Measurements from ENCODE around the gene RBM28.

RBM28 gene

DNA sequence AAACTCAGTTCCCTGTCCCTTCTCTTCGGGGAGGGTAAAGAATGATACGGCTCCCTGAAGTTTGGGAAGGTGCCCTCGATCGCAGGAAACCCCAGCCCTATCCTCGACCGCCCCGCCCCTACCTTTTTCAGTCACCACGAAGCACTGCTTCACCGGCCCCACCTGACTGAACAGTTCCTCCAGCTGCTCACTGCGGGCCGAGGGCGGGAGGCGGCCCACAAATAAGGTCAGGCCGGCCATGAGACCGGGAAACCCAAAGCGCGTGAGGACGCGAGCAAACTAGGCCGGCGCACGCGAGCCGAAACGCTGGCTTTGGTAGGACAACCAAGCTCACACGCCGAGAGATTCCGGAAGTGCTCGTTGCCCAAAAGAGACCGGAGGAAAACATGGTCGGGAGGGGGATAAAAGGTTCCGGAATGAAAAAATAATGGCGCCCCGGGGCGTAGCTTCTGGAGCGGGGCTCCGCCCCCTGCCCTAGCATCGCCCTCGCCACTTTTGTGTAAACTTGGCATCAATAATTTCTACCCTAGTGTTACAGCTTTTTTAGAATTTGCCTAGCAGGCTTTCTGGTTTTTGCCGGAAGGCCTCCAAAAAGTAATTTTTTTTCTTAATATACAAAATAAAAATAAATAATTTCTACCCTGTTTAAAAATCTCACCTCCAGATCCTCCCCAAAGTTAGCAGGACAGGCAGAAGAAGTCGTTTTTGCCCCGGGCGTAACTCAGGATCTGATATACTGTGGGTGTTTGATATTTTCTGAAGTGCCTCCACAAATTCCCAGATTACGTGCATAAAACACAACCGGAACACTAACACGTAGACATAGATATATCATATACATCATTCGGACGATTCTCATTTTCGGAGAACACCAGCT is at the start of gene RBM28:
Gene RBM28 (minus strand): TSS at position 355 of the 877 bp plus-strand sequence. CDS start 115 bp downstream, at position 240.
- DNase-seq, result peak; percentile 82

GRCh38 chr7:128392446-128393327 is 49.0 kb upstream of the RBM28 start:
- no peak for DNase-seq

GRCh38 chr7:128391805-128392204 is 48.1 kb upstream of the RBM28 start:
- DNase-seq, result no peak

DNA sequence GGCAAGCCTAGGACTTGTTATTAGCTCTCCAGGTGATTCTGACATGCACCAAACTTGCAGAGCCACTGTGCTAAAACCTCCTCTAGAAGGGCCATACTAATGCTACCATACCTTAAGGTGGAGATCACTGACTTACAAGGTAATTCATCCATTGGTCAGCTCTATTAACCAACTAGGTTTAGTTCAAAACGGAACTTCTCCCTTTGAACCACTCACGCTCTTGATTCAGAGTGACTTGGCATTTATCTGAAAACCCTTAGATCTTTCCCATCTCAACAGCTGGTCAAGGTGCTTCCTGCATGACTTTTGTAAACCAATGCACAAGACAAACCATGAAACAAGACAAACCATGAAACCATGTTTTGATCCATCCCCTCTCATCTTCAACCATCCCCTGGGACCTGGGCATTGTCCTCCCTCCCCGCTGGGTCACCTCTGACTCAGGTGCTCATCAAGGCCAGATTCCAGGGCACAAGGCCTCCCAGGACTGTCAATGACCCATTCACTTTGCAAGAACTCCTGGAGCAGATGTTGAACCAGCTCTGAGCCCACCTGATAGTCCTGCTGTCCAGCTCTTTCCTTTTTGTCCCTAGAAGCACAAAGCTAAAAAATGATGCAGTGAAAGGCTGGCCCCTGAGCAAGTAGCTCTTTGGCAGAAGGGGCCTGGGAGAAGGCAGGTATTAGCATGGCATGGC is 47.3 kb upstream of the RBM28 start:
- DNase-seq, result no peak

- no peak for DNase-seq
Observed at GRCh38 chr7:128389618-128390329, 46.1 kb upstream of the RBM28 start.

DNA sequence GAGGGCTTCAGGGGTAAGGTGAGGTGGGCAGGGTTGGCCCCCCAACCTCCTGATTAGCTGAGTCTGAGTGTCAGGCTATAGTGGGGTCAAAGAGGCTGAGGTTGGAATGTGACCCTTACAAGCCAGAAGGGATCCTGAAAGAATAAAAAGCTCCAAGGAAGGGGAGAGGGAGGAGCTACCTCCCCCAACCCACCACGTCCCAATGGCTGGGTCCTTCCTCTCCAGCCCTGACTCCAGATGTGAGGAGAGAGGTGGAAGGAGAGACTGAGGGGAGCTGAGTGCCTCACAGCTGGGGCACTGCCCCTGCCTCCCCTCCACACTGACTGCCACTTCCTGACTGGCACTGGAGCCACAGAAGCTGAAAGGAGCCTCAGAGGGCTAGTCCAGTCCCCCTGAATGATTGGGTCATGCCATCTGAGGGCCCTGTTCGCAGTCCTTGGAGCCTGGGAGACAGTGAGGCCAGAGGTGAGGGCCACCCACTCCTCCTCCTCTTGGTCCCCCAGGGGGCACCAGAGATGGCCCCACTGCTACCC is 45.4 kb upstream of the RBM28 start:
- no peak for DNase-seq

DNA sequence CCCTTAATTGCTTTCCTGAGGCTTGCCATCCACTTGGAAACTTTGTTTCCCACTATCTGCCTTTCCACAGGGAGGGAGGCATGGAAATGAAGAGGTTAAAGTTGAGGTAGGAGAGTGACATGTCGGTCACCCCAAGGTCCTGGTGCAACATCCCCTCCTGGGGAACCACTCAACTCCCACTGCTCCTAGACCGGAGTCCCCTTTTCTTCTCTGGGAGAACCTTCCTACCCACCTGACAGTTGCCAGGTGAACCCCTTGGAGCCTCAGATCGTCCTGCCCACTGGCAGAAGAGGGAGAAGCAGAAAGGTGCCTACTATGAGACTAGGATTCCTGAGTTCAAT is 44.4 kb upstream of the RBM28 start:
- DNase-seq, result no peak

- DNase-seq, result peak; percentile 5
Observed at GRCh38 chr7:128387216-128388144, 43.8 kb upstream of the RBM28 start.

DNA sequence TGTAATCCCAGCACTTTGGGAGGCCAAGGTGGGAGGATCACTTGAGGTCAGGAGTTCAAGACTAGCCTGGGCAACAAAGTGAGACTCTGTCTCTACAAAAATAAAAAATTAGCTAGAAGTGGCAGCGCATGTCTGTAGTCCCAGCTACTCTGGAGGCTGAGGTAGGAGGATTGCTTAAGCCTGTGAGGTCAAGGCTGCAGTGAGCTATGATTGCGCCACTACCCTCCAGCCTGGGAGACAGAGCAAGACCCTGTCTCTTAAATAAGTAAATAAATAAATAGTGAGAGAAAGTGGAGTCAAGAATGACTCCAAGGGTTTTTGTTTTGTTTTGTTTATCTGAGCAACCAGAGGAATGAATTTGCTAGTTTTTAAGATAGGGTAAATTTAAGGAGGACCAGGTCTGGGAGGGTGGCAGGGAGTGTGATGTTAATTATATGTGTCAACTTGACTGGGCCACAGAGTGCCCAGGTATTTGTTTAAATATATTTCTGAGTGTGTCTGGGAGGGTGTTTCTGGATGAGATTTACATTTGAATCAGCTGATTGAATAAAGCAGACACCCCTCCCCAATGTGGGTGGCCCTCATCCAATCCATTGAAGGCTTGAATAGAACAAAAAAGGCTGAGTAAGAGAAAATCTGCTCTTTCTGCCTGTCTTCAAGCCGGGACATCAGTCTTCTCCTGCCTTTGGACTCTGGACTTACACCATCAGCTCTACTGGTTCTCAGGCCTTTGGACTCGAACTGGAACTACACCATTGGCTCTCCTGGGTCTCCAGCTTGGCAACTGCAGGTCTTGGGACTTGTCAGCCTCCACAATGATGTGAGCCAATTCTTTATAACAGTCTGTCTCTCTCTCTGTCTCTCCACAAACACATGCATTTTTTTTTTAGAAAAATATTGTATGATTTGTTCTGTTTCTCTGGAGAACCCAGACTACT is 42.5 kb upstream of the RBM28 start:
- DNase-seq, result no peak

DNA sequence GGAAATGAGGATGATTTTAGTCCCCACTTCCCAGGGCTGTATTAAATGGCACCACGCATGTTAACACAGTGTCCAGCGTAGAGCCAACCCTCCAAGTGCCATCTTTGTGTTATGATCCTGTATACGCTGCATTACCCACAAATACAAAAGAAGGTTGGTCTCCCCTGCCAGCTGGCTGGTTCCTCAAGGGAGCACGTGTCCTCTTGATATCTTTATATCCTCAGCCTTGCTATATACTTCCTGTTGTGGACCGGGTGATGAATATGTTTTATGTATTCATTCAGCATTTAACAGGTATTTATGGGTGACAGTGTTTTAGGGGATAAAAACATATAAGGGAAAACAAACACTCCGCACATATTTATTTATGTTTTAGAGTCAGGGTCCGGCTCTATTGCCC is 41.0 kb upstream of the RBM28 start:
- DNase-seq, result peak; percentile 3

DNA sequence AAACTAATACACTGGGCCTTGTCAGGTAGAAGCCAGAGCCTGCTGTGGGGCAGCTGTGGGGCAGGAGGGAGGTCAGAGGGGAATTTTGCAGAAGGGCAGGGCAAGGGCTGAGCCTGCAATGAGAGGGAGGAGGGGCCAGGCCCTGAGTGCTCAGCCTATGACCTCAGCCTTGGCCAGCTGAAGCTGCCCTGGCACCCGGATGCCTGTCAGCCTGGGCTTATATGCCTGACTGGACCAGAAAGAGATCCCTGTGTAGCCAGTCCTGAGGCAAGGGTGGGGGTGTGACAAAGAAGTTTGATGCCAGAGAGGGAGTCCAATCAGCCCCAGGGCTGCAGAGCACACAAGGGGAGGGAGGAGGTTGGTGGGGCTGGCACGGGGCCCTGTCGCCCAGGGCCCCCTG is 40.1 kb upstream of the RBM28 start:
- DNase-seq, result no peak

- DNase-seq, result no peak
Observed at GRCh38 chr7:128381161-128381821, 37.6 kb upstream of the RBM28 start.

- no peak for DNase-seq
Observed at GRCh38 chr7:128380483-128381106, 36.9 kb upstream of the RBM28 start.

DNA sequence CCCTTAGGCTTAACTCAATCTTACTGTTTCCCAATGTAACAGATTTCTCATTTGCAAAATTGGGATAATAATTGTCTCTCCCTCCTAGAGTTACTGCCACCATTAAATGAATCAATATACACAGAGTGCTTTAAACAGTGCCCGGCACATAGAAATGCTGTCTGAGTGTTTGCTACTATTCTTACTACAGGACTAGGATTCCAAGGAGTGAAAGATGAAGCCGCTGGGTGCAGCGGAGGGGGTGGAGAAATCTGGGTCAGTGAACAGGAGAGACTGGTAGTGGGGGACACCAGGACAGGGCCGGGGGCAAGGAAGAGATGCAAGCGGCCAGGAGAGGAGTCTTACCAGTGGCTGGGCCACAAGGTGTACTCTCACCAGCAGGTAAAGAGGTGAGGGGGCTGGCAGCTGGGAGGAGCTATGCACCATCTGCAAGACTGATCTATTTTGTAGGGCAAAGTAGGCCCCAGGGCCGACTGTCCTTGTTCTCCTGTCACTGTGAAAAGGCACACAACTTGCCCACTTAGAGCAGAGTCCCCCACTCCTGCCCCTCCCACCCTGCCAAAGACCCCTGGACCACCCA is 36.3 kb upstream of the RBM28 start:
- no peak for DNase-seq

DNA sequence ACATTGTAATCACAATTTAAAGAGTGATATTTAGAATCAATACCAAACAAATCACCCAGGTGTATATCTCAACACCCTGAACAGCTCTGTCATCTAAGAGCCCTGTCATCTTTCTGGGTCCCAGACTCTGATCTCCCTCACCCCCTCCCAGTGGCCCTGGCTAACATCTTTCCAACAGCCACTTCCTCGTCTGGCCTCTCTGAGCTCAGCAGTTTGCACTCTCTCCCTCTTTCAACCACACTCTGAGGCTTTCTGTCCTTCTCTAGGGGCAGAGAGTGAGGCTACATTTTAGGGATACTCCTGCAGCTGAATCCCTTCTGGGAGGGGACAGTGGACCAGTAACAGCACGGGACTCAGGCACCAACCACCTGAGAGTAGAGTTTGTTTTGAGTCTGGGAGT is 34.9 kb upstream of the RBM28 start:
- DNase-seq, result no peak

DNA sequence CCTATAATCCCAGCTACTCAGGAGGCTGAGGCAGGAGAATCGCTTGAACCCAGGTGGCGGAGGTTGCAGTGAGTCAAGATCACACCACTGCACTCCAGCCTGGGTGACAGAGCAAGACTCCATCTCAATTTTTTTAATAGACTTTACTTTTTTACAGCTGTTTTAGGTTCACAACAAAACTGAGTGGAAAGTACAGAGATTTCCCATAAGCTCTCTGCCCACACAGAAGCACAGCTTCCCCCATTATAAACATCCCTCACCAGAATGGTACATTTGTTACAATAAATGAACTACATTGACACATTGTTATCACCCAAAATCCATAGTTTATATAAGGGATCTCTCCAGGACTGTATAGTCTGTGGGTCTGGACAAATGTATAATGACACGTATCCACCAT is 32.4 kb upstream of the RBM28 start:
- no peak for DNase-seq

- no peak for DNase-seq
Observed at GRCh38 chr7:128374041-128374440, 30.3 kb upstream of the RBM28 start.

DNA sequence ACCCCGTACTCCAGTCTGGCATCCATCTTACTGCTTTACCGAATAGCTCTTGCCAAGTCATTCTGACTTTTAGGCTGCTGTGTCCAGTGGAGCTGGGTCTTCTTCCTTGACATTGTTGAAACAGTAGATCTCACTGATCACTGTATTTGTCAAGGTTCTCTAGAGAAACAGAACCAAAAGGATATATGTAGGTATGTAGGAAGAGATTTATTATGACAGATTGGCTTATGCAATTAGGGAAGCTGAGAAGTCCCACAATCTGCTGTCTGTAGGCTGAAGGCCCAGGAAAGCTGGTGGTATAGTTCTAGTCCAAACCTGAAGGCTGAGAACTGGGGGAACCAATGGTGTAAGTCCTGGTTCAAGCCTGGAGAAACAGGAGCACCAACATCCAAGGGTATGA is 29.9 kb upstream of the RBM28 start:
- DNase-seq, result no peak

DNA sequence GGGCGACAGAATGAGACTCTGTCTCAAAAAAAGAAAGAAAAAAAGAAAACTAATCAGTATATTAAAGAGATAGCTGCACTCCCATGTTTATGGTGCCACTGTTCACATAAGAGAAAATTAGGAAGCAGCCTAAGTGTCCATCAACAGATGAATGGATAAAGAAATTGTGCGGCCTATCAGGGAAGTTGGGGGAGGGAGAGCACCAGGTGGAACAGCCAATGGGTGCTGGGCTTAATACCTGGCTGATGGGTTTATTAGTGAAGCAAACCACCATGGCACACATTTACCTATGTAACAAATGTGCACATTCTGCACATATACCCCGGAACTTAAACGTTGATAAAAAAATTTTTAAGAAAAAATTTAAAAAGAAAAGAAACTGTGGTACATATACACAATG is 26.8 kb upstream of the RBM28 start:
- DNase-seq, result no peak
